Measurements from ENCODE around the gene FLYWCH2.

DNA sequence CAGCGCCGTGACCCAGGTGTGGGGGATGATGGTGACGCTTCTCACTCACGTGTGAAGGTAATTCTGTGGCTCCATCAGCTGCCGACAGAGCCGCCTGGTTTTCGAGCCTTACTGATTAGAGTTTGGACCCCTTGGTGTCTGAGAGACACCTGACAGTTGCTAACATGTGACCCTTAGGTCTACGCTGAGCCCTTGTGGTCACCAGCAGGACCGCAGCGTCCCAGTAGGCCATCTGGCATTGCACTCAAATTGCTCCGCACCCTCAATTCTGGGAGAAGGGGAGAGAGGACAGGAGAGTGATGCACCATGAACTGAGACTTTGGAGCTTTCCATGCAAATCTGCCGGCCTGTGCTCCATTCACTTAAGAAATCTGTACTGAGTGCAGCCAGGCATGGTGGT, 31.2 kb downstream of the FLYWCH2 start:
- TF ChIP-seq, protein P1, sequence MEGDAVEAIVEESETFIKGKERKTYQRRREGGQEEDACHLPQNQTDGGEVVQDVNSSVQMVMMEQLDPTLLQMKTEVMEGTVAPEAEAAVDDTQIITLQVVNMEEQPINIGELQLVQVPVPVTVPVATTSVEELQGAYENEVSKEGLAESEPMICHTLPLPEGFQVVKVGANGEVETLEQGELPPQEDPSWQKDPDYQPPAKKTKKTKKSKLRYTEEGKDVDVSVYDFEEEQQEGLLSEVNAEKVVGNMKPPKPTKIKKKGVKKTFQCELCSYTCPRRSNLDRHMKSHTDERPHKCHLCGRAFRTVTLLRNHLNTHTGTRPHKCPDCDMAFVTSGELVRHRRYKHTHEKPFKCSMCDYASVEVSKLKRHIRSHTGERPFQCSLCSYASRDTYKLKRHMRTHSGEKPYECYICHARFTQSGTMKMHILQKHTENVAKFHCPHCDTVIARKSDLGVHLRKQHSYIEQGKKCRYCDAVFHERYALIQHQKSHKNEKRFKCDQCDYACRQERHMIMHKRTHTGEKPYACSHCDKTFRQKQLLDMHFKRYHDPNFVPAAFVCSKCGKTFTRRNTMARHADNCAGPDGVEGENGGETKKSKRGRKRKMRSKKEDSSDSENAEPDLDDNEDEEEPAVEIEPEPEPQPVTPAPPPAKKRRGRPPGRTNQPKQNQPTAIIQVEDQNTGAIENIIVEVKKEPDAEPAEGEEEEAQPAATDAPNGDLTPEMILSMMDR (IDR thresholded peaks at IDR 0.05; ENCODE audit: low read length), result no peak
- TF ChIP-seq EZH2 (IDR thresholded peaks at IDR 0.05; ENCODE audit: borderline replicate concordance, low read length), result no peak

Data from OCI-LY1 (cell line).